ENCODE measurements around the gene PCSK2. TPM values are rescaled to one million over a fixed set of nuclear protein-coding genes. Genes with fewer than 3 reads are reported as not detected.

The PCSK2 gene
- under 1 TPM in 4 of 7 donors, not detected in 3; 0.09 to 0.17 (median 0.16) TPM for total RNA-seq
- polyA plus RNA-seq: under 1 TPM; 0.06 to 0.17 (median 0.09) TPM
- long read RNA-seq, donor 1: 0 reads
- long read RNA-seq, donor 2, full-length matches to known transcripts: 1 of 1 reads
- long read RNA-seq, donor 2, partial matches to known transcripts: 0 of 1 reads
- long read RNA-seq, donor 2, other reads (novel, unspliced or antisense): 0 of 1 reads

- Histone ChIP-seq H3K27ac (no peak within 1 kb of the TSS), H3K9me3 (no peaks in the 10 kb centered on the region), H3K36me3 (no peaks in the 10 kb centered on the region), H3K4me1 (peaks cover 0 to 22% (median 7%) of the 10 kb centered on the region in 6 donors), H3K4me3 (peak within 1 kb of the TSS in 6 of 8 donors; percentile 8 to 56 (median 20)), H3K27me3 (replicated peaks in 1 of 7) (peaks cover 0 to 93% (median 54%) of the 10 kb centered on the region in 7 donors)
- peak; percentile 51 for DNase-seq
- WGBS, 5 donors: 3 to 10% (median 5%) methylated on average over 26 to 53 of the region's 53 CpGs
- TF ChIP-seq POLR2AphosphoS5 (IDR thresholded peaks at IDR 0.05) (no peak), POLR2A (IDR thresholded peaks at IDR 0.05) (no peak), CTCF (IDR thresholded peaks at IDR 0.05 in 8 of 11, conservative IDR thresholded peaks at IDR 0.05 in 3 of 11) (no peak)
- intact Hi-C loops (cut with DNase I; ENCODE audit: low total_unique reads): no loop called here
Observed at GRCh38 chr20:17226410-17227218, at the start of gene PCSK2. Gene PCSK2, plus strand, starts transcription at chr20:17227040. Its CDS starts 266 bp downstream, at chr20:17227306.

- no peak for TF ChIP-seq POLR2AphosphoS5 (IDR thresholded peaks at IDR 0.05)
- no peak for TF ChIP-seq CTCF (IDR thresholded peaks at IDR 0.05 in 8 of 11, conservative IDR thresholded peaks at IDR 0.05 in 3 of 11)
- TF ChIP-seq POLR2A (IDR thresholded peaks at IDR 0.05): no peak
- H3K9me3 ChIP-seq: peaks cover 0 to 27% (median 14%) of the 10 kb centered on the region in 8 donors
- WGBS, 5 donors: 57 to 69% (median 66%) methylated on average over 5 of the region's 5 CpGs
- intact Hi-C loops (cut with DNase I; ENCODE audit: low total_unique reads): no loop called here
- H3K27me3 ChIP-seq (replicated peaks in 1 of 7): no peaks in the 10 kb centered on the region
- no peak overlapping the region for H3K27ac ChIP-seq
- no peak for DNase-seq
- H3K4me1 ChIP-seq: no peaks in the 10 kb centered on the region
- H3K36me3 ChIP-seq: no peaks in the 10 kb centered on the region
- no peak overlapping the region for H3K4me3 ChIP-seq
Observed at GRCh38 chr20:17177341-17177740, 49.5 kb upstream of the PCSK2 start.

- DNase-seq: no peak
- 54 to 67% (median 57%) methylated on average over 4 of the region's 4 CpGs for WGBS, 5 donors
- Histone ChIP-seq H3K27ac (no peak overlapping the region), H3K4me3 (no peak overlapping the region), H3K36me3 (no peaks in the 10 kb centered on the region), H3K9me3 (peaks cover 0 to 47% (median 24%) of the 10 kb centered on the region in 8 donors), H3K4me1 (no peaks in the 10 kb centered on the region), H3K27me3 (replicated peaks in 1 of 7) (no peaks in the 10 kb centered on the region)
- TF ChIP-seq POLR2A (IDR thresholded peaks at IDR 0.05) (no peak), POLR2AphosphoS5 (IDR thresholded peaks at IDR 0.05) (no peak), CTCF (IDR thresholded peaks at IDR 0.05 in 8 of 11, conservative IDR thresholded peaks at IDR 0.05 in 3 of 11) (no peak)
- intact Hi-C loops (cut with DNase I; ENCODE audit: low total_unique reads): no loop called here
Observed at GRCh38 chr20:17179840-17180239, 47.0 kb upstream of the PCSK2 start.

Measured in spleen (tissue), 13 donors.